ENCODE data around the gene LPP.

GRCh38 chr3:188829130-188829529, 675.2 kb downstream of the LPP start:
- TF ChIP-seq, protein P1, sequence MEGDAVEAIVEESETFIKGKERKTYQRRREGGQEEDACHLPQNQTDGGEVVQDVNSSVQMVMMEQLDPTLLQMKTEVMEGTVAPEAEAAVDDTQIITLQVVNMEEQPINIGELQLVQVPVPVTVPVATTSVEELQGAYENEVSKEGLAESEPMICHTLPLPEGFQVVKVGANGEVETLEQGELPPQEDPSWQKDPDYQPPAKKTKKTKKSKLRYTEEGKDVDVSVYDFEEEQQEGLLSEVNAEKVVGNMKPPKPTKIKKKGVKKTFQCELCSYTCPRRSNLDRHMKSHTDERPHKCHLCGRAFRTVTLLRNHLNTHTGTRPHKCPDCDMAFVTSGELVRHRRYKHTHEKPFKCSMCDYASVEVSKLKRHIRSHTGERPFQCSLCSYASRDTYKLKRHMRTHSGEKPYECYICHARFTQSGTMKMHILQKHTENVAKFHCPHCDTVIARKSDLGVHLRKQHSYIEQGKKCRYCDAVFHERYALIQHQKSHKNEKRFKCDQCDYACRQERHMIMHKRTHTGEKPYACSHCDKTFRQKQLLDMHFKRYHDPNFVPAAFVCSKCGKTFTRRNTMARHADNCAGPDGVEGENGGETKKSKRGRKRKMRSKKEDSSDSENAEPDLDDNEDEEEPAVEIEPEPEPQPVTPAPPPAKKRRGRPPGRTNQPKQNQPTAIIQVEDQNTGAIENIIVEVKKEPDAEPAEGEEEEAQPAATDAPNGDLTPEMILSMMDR (IDR thresholded peaks at IDR 0.05), result no peak
- TF ChIP-seq ZFX (IDR thresholded peaks at IDR 0.05; ENCODE audit: borderline replicate concordance), result no peak

Measured in 22Rv1 (cell line).